Parathyroid adenoma (tissue), 2 donors: ENCODE measurements around the gene STK33.

Source experiments
- H2AFZ ChIP-seq: fragments of 300-600 bp; sonication (generic); one replicate; pipeline ENCODE4 v1.7.0; 2017; ENCODE audit warnings: antibody characterized with exemption, mild to moderate bottlenecking
- H3K27ac ChIP-seq: fragments of 300-600 bp; sonication (generic); one replicate; pipeline ENCODE4 v1.7.0; 2017
- H3K27me3 ChIP-seq: fragments of 300-600 bp; sonication (generic); one replicate; pipeline ENCODE4 v1.7.0; 2017; ENCODE audit warnings: low read length; ENCODE audit not compliant: control insufficient read depth, insufficient read depth
- H3K36me3 ChIP-seq: fragments of 300-600 bp; sonication (generic); one replicate; pipeline ENCODE4 v1.7.0; 2017; ENCODE audit warnings: low read length; ENCODE audit not compliant: control insufficient read depth, insufficient read depth
- H3K4me1 ChIP-seq: fragments of 300-600 bp; sonication (generic); one replicate; pipeline ENCODE4 v1.7.0; 2017; ENCODE audit warnings: control low read depth
- H3K4me2 ChIP-seq: fragments of 300-600 bp; sonication (generic); one replicate; pipeline ENCODE4 v1.7.0; 2017; ENCODE audit warnings: low read length
- H3K4me3 ChIP-seq: fragments of 300-600 bp; sonication (generic); one replicate; pipeline ENCODE4 v1.7.0; 2017; ENCODE audit warnings: low read depth, low read length
- H3K79me2 ChIP-seq: fragments of 300-600 bp; sonication (generic); one replicate; pipeline ENCODE4 v1.7.0; 2017; ENCODE audit warnings: control low read depth
- H3K9ac ChIP-seq: fragments of 300-600 bp; sonication (generic); one replicate; pipeline ENCODE4 v1.7.0; 2017; ENCODE audit warnings: mild to moderate bottlenecking
- H3K9me3 ChIP-seq: fragments of 300-600 bp; sonication (generic); one replicate; pipeline ENCODE4 v1.7.0; 2017; ENCODE audit warnings: low read length; ENCODE audit not compliant: control insufficient read depth
- CTCF ChIP-seq: fragments of 300-600 bp; sonication (generic); IDR thresholded peaks from one replicate; pipeline ENCODE4 v1.7.0; 2017; ENCODE audit warnings: antibody characterized with exemption, mild to moderate bottlenecking
- donor health status: primary hyperparathyroidism.

Gene STK33

DNA sequence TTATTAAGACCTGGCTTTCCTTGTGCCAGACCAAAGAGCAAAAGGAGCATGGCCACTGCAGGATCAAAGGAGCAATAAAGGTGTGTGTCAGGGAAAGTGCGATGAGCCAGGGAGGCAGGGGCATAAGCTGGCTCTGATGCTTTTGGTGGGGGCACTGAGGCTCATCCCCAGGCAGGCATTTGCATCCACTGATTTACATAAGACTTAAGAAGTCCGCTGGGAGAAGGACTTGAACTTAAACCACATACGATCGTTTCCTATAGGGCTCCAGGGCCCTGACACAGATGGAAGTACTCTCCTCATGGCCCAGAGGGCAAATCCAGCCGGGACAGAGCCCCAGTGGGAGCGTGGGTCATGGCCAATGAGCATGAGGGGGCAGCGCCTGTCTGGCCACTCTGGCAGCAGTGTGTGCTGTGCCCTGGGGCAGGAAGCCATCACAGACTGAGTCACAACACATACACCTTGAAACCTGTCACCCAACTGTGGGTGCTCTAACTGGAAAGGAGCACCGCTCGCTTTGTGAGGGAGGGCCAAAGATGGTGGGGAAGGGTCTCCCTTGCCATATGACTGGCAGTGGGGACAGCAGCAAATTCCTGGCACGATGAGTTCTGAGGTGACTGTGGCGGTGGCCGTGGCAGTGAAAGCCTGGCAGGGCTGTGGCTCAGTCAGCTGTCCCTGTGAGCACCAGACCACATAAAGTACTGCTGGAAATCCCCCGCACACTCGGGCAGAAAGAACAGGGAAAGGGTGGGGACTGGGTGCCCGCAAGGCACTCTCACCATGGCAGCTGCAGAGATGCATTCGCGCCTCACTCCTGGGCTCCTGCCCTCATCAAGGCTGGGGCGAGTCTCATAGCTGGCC, 251.0 kb downstream of the STK33 start:
- no peaks in the 10 kb centered on the region for H3K79me2 ChIP-seq
- H3K27ac ChIP-seq = no peak overlapping the region
- H3K4me3 ChIP-seq = no peak overlapping the region
- H3K9ac ChIP-seq = no peak overlapping the region
- H3K4me1 ChIP-seq = no peaks in the 10 kb centered on the region
- no peaks in the 10 kb centered on the region for H3K27me3 ChIP-seq
- no peak overlapping the region for H2AFZ ChIP-seq
- H3K4me2 ChIP-seq = no peak overlapping the region
- TF ChIP-seq CTCF = no peak
- no peaks in the 10 kb centered on the region for H3K9me3 ChIP-seq
- H3K36me3 ChIP-seq = no peaks in the 10 kb centered on the region

DNA sequence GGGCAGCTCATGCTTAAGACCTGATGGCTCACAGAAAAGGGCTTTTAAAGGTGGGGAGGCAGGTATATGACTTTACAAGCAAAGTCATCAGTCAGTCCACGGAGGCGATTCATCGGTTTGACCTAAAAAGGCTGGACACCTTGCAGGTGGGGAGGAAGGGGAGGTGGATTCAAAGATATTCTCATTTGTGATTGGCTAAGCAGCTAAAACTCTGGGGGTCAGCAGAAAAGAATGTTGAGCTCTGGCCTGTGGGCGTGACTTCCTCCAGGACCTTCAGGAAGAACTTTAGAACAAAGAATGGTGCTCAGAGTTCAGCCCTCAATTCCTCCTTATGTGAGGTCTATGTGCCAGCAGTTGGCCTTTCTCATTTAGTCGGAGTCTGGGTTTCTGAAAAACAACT, 252.0 kb downstream of the STK33 start:
- Histone ChIP-seq H3K9ac (no peak overlapping the region), H3K36me3 (no peaks in the 10 kb centered on the region), H3K4me3 (no peak overlapping the region), H2AFZ (no peak overlapping the region), H3K79me2 (no peaks in the 10 kb centered on the region), H3K27ac (no peak overlapping the region), H3K9me3 (no peaks in the 10 kb centered on the region), H3K27me3 (no peaks in the 10 kb centered on the region), H3K4me1 (no peaks in the 10 kb centered on the region), H3K4me2 (no peak overlapping the region)
- TF ChIP-seq CTCF = no peak
